NCI-H2196 (cell line): ENCODE measurements around the gene FBXW10B.
"Not testable (repeated sequence)": the region's sequence is repeated elsewhere in the genome, so short reads cannot be mapped to it uniquely, and the experiment has no call there.

Experiments used
- DNase-seq: peaks from one replicate; lab custom pipeline; 2025; ENCODE audit not compliant: unreplicated experiment; lab: John Stamatoyannopoulos, UW

The FBXW10B gene

GRCh38 chr17:15642505-15643251 is 23.2 kb upstream of the FBXW10B start:
- DNase-seq: not testable (repeated sequence)

DNA sequence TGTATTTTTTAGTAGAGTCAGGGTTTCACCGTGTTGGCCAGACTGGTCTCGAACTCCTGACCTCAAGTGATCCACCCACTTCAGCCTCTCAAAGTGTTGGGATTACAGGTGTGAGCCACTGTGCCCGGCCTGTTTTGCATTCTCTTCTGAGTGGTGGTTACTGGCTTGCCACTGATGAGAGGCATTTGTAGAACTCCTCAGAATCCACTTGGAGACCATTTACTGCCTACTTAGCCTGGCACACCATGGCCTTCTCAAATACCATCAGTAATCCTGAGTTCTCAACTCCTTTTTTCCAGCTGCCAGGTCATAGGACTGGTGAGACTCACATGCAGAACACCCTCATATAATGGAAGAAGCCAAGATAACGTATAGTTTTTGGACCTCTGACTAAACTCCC is 22.5 kb upstream of the FBXW10B start:
- not testable (repeated sequence) for DNase-seq

GRCh38 chr17:15630930-15631453 is 11.5 kb upstream of the FBXW10B start:
- DNase-seq: not testable (repeated sequence)

DNA sequence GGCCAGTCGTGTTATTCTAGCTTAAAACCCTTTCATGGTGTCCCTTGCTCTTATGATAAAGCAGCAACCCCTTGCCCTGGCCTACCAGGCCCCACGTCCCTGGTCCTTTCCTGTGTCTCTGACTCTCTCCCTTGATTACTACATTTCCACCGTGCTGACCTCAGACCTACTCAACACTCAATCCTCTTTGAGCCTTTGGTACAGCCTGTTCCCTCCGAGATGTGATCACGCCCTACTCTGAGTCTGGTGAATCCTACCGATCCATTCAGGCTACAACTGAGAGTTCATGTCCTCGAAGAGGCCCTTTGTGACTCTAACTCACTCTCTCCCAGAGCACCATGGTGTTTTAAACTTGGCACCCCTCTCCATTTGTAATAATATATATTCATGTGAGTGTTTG is 10.5 kb upstream of the FBXW10B start:
- DNase-seq: not testable (repeated sequence)

DNA sequence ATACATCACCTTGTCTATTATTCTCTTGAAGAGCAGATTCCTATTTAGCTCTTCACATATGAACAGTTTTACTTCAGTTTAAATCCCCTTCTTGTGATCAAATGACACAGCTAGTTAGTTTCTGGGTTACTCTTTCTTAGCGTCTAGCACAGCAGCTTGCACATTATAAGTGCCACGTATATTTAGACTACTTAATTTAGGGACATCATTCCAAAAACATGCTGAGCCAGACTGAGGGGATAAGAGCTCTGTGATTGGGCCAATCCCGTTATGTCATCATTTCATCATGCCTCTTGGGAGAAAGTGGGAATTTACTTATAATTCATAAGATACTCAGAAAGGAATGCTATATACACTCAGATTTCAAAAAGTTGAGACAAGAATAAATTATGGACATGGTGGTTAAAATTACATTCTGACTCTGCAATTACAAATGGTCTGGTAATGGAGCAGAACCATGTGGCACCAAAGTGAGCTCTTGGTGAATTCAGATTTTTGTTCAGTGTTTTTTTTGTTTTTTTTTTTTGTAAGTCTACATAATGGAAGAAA is 4.2 kb upstream of the FBXW10B start:
- DNase-seq: not testable (repeated sequence)

GRCh38 chr17:15623255-15623654 is 3.8 kb upstream of the FBXW10B start:
- DNase-seq: not testable (repeated sequence)

- not testable (repeated sequence) for DNase-seq
Observed at GRCh38 chr17:15622124-15622523, 2.6 kb upstream of the FBXW10B start.

DNA sequence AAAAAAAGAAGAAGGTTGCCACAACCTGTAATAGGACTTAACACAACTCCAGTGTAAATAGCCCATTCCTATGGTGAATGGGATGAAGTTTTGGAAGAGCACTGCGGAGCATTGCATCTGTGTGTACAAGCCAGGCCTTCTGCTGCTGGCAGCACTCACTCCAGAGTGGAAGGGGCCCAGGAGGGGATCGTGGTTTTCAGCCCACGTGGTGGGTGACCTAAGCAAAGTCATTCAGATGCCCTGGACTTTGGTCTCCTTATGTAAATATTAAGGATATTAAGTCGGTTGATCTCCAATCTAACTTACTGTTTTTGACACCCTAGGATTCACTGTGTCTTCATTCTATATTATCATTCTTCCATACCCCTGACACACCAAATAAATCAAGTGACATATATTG is 2.7 kb downstream of the FBXW10B start:
- DNase-seq: not testable (repeated sequence)

DNA sequence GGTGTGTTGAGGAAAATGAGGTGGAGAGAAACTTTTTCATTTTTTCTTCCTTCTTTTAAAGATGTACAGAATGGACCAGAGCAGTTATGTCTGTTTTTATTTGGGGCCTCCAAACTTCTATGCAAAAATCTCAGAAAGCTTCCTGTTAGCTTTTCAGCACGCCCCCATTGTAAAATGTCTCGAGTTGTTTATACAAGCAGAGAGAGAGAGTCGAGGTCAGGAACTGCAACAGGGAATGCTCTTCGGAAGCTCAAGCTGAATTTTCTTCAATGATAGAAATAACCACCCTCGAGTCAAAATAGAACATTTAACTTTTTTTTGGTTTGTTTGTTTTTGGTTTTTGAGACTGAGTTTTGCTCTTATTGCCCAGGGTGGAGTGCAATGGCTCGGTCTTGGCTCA is 3.7 kb downstream of the FBXW10B start:
- DNase-seq: not testable (repeated sequence)

DNA sequence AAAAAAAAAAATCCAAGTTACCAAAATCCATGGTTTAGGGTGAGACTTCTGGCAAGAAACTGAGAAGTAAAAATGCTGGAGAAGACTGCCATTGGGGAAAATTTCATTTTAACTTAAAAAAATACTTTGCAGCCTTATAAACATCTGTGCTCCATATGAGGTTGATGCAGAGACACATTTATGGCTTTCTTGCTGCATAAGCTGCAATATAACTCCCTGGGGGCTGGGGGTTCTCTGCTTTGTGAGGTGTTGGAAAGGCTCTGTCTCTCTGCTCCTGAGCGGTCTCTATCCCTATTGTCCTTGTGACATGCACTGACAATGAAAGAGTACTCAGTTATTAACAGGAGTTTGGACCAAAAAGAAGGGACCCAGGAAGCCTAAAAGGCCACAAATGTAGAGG is 6.4 kb downstream of the FBXW10B start:
- not testable (repeated sequence) for DNase-seq

GRCh38 chr17:15592960-15593359 is 26.5 kb downstream of the FBXW10B start:
- DNase-seq: not testable (repeated sequence)

GRCh38 chr17:15591986-15592385 is 27.5 kb downstream of the FBXW10B start:
- not testable (repeated sequence) for DNase-seq

- not testable (repeated sequence) for DNase-seq
Observed at GRCh38 chr17:15590844-15591243, 28.7 kb downstream of the FBXW10B start.

GRCh38 chr17:15589544-15590536 is 29.7 kb downstream of the FBXW10B start:
- DNase-seq: not testable (repeated sequence)

- not testable (repeated sequence) for DNase-seq
Observed at GRCh38 chr17:15588017-15588416, 31.5 kb downstream of the FBXW10B start.

GRCh38 chr17:15583313-15583712 is 36.2 kb downstream of the FBXW10B start:
- not testable (repeated sequence) for DNase-seq

DNA sequence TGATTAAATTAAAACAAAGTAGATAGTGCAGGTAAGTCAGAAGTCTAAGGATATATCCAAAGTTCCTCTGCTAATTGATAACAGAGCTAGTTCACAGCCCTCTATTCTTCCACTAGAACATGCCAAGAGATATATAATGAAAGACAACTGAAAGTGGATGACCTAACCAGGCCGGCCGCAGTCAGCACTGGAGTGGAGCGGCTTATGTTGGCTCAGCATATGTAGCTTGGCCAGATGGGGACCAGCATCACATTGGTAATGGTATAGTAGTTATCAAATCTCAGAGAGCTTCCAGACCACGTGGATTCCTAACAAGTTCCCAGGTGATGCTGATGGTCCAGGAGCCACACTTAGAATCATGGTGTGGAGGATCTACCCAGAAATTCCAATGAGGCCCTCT is 38.0 kb downstream of the FBXW10B start:
- not testable (repeated sequence) for DNase-seq

DNA sequence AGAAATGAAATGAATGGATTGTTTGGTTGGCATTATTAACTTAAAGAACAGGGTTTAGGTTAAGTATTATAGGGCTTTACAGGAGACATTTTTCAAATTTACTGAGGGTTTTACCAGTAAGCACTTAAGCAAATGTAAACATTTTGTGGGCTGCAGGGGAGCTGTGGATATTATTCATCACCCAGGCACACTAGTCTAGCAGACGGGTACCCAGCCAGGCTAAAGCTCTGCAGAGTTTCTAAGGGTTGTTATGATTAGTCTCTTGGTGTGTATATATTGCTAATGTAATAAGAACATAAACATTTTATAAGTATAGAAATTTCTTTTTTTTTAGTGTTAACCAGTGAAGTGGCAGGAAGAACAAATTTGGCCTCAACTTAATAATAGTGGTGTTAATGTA is 42.7 kb downstream of the FBXW10B start:
- DNase-seq: not testable (repeated sequence)

- DNase-seq: not testable (repeated sequence)
Observed at GRCh38 chr17:15574660-15575059, 44.8 kb downstream of the FBXW10B start.

GRCh38 chr17:15573870-15574269 is 45.6 kb downstream of the FBXW10B start:
- not testable (repeated sequence) for DNase-seq
